ENCODE measurements around the gene LGALS3.

LGALS3 gene

GRCh38 chr14:55114720-55115119 lies 14.3 kb upstream of the LGALS3 start:
- no peak for TF ChIP-seq CTCF (IDR thresholded peaks at IDR 0.05; ENCODE audit: borderline replicate concordance, insufficient read depth, low read depth, low read length)
- no peak overlapping the region for H3K4me3 ChIP-seq (ENCODE audit: low read depth, low read length)

GRCh38 chr14:55115460-55115859 lies 13.6 kb upstream of the LGALS3 start:
- no peak for TF ChIP-seq CTCF (IDR thresholded peaks at IDR 0.05; ENCODE audit: borderline replicate concordance, insufficient read depth, low read depth, low read length)
- H3K4me3 ChIP-seq (ENCODE audit: low read depth, low read length): no peak overlapping the region

- TF ChIP-seq CTCF (IDR thresholded peaks at IDR 0.05; ENCODE audit: borderline replicate concordance, insufficient read depth, low read depth, low read length): no peak
- H3K4me3 ChIP-seq (ENCODE audit: low read depth, low read length): no peak overlapping the region
Observed at GRCh38 chr14:55115861-55116245, 13.2 kb upstream of the LGALS3 start.

GRCh38 chr14:55116246-55117030 lies 12.6 kb upstream of the LGALS3 start:
- no peak overlapping the region for H3K4me3 ChIP-seq (ENCODE audit: low read depth, low read length)
- no peak for TF ChIP-seq CTCF (IDR thresholded peaks at IDR 0.05; ENCODE audit: borderline replicate concordance, insufficient read depth, low read depth, low read length)

GRCh38 chr14:55117803-55118441 lies 11.1 kb upstream of the LGALS3 start:
- no peak for TF ChIP-seq CTCF (IDR thresholded peaks at IDR 0.05; ENCODE audit: borderline replicate concordance, insufficient read depth, low read depth, low read length)
- H3K4me3 ChIP-seq (ENCODE audit: low read depth, low read length): no peak overlapping the region

- TF ChIP-seq CTCF (IDR thresholded peaks at IDR 0.05; ENCODE audit: borderline replicate concordance, insufficient read depth, low read depth, low read length): no peak
Observed at GRCh38 chr14:55118761-55119160, 10.3 kb upstream of the LGALS3 start.

More at GRCh38 chr14:55118761-55119160, 10.3 kb upstream of the LGALS3 start:
- H3K4me3 ChIP-seq (ENCODE audit: low read depth, low read length): no peak overlapping the region

All from GM12875 (cell line).